Measurements from ENCODE around the gene HSD3B7.

GRCh38 chr16:30979170-30980022 is 5.6 kb upstream of the HSD3B7 start:
- TF ChIP-seq CTCF (conservative IDR thresholded peaks at IDR 0.05; ENCODE audit: low read depth, low read length) (no peak), EZH2 (IDR thresholded peaks at IDR 0.05; ENCODE audit: borderline replicate concordance, low read depth, low read length, poor library complexity, severe bottlenecking) (no peak)
